ENCODE data around the gene DRC1. TPM values are rescaled to one million over a fixed set of nuclear protein-coding genes. Genes with fewer than 3 reads are reported as not detected.

DRC1 gene
- polyA plus RNA-seq, 1 of the 3 experiments (the other 2 are of a cell fraction), result 0.18 TPM

- no peak for TF ChIP-seq USF2 (IDR thresholded peaks at IDR 0.05; ENCODE audit: borderline replicate concordance, low read depth, low read length)
Observed at GRCh38 chr2:26457695-26458364, 56.1 kb downstream of the DRC1 start (continued).

- no peak overlapping the region for H2AFZ ChIP-seq (ENCODE audit: low read depth)
- no peak overlapping the region for H3K27ac ChIP-seq (ENCODE audit: low read depth in 2 of 2, low read length in 1 of 2)
- DNase-seq, result no peak
- peaks cover 5% of the 10 kb centered on the region; the same call in 1 of the 2 replicates for H3K27me3 ChIP-seq (ENCODE audit: insufficient read depth)
- H3K9me3 ChIP-seq, result no peaks in the 10 kb centered on the region
- no peaks in the 10 kb centered on the region for H3K79me2 ChIP-seq (ENCODE audit: insufficient read depth)
- POLR2A ChIA-PET, result interaction anchor here (0.7 kb wide), 1 partner anchor 61 kb away, joined by 3 read pairs; no protein-coding TSS in a partner anchor
- no peak overlapping the region for H3K9ac ChIP-seq
- no peaks in the 10 kb centered on the region for H3K9me2 ChIP-seq
- no peaks in the 10 kb centered on the region; a peak in 1 of 4 replicates for H3K4me1 ChIP-seq (ENCODE audit: control insufficient read depth in 1 of 2, insufficient read depth in 2 of 2, low read depth in 1 of 2, low read length in 1 of 2)
- TF ChIP-seq GABPA (IDR thresholded peaks at IDR 0.05; ENCODE audit: low read depth) (no peak), SIN3A (IDR thresholded peaks at IDR 0.05; ENCODE audit: borderline replicate concordance, low read depth, low read length) (no peak), TAF1 (IDR thresholded peaks at IDR 0.05; ENCODE audit: borderline replicate concordance, low read depth, low read length) (no peak), GATA2 (CRISPR knock-in tag; IDR thresholded peaks at IDR 0.05) (no peak), USF1 (IDR thresholded peaks at IDR 0.05; ENCODE audit: borderline replicate concordance, low read depth) (no peak), NRF1 (IDR thresholded peaks at IDR 0.05; ENCODE audit: low read depth, low read length) (no peak), FOXM1 (IDR thresholded peaks at IDR 0.05; ENCODE audit: low read depth) (no peak), RCOR1 (IDR thresholded peaks at IDR 0.05; ENCODE audit: low read length) (no peak), CTCF (IDR thresholded peaks at IDR 0.05) (no peak), POLR2AphosphoS5 (IDR thresholded peaks at IDR 0.05; ENCODE audit: low read depth, low read length) (no peak), SMC3 (IDR thresholded peaks at IDR 0.05; ENCODE audit: low read depth, low read length) (no peak), EZH2phosphoT487 (IDR thresholded peaks at IDR 0.05; ENCODE audit: borderline replicate concordance, low read depth) (no peak), RXRA (IDR thresholded peaks at IDR 0.05; ENCODE audit: borderline replicate concordance, low read depth) (no peak), MEF2A (IDR thresholded peaks at IDR 0.05; ENCODE audit: borderline replicate concordance, low read depth) (no peak), YY1 (IDR thresholded peaks at IDR 0.05; ENCODE audit: low read depth) (no peak), FOXJ3 (CRISPR knock-in tag; IDR thresholded peaks at IDR 0.05) (no peak), PBX3 (IDR thresholded peaks at IDR 0.05) (no peak), EP300 (IDR thresholded peaks at IDR 0.05; ENCODE audit: borderline replicate concordance in 1 of 2, low read depth in 1 of 2, low read length in 1 of 2) (no peak)
- no peaks in the 10 kb centered on the region for H3K36me3 ChIP-seq (replicated peaks in 1 of 2; ENCODE audit: control insufficient read depth in 1 of 2, insufficient read depth in 2 of 2, low read length in 1 of 2)
- CTCF ChIA-PET, result interaction anchor here (0.7 to 2.3 kb wide), 5 partner anchors 10 to 63 kb away, joined by 3 to 7 read pairs (median 4); no protein-coding TSS in a partner anchor
- WGBS (ENCODE audit: low lambda C conversion rate), result 76% methylated on average over 14 of the region's 14 CpGs
- H4K20me1 ChIP-seq (ENCODE audit: insufficient read depth), result no peaks in the 10 kb centered on the region
- H3K4me2 ChIP-seq, result no peak overlapping the region
- H3K4me3 ChIP-seq (ENCODE audit: low read depth in 2 of 2, low read length in 1 of 2), result no peak overlapping the region
- H3F3A ChIP-seq (replicated peaks; ENCODE audit: insufficient read depth), result no peaks in the 10 kb centered on the region
Observed at GRCh38 chr2:26458365-26459042, 56.8 kb downstream of the DRC1 start.

All from SK-N-SH (cell line).